SK-N-MC (cell line): ENCODE data around the gene BCAS3.

Experiments
- EZH2 ChIP-seq: fragments of 200-600 bp; sonication (generic); IDR thresholded peaks from one replicate; pipeline ENCODE4 v1.6.1; 2017; ENCODE audit warnings: antibody characterized with exemption
- POLR2AphosphoS5 ChIP-seq: IDR thresholded peaks from 2 replicates; pipeline ENCODE4 v1.6.1; 2012; ENCODE audit warnings: mild to moderate bottlenecking, low read depth, low read length, borderline replicate concordance

DNA sequence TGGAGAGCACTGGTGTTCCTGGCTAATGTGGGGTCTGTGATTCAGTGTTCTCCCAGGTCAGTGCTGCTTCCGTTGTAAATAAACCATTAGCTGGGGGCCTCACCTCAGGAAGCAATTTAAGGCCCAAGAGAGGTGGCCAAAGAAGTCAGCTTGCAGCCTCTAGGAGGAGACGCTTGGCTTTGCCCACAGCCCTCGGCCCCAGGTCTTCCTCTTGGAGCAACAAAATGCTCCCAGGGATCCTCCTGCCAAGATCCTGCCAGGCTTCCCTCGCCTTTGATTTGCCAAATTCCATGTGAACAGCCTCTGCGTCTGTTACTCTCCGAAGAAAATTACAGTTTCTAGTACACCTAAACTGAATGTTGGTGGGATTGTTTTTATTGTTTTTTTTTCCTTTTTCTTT, 659.6 kb downstream of the BCAS3 start:
- TF ChIP-seq POLR2AphosphoS5 (no peak), EZH2 (no peak)
